H4 (cell line): Measurements from ENCODE around the gene MACF1. TPM values are rescaled to one million over a fixed set of nuclear protein-coding genes. Genes with fewer than 3 reads are reported as not detected.

Source experiments
- total RNA-seq: library from RNA; depleted of rRNA; stranded (reverse); fragments of >200 nt; shearing (Covaris generic); gene quantifications from 2 replicates; pipeline ENCODE4 v1.2.3, GENCODE V29; 2014; rRNA removed

The MACF1 gene
- total RNA-seq, 1 experiment from 2014 or later, result 38.6 TPM

Other genes starting within 250 kb of the MACF1 start
- gene AKIRIN1, start 213.4 kb upstream of the MACF1 start, total RNA-seq, result 35.3 and 36.3 TPM in 2 replicates
- gene NDUFS5, start 178.3 kb upstream of the MACF1 start, total RNA-seq, result 850 and 1,035 TPM in 2 replicates